Chondrocyte (in vitro differentiated cells): Measurements from ENCODE around the gene TGFB3. TPM values are rescaled to one million over a fixed set of nuclear protein-coding genes. Genes with fewer than 3 reads are reported as not detected.

Source experiments
- DNase-seq: peaks from one replicate; pipeline ENCODE4 v3.0.0; 2021; ENCODE audit warnings: mixed read lengths, low spot score
- H3K27ac Mint-ChIP-seq: one replicate; pipeline ENCODE4 v1.8.0; 2021; ENCODE audit warnings: mild to moderate bottlenecking, moderate library complexity, mixed read lengths; ENCODE audit not compliant: unreplicated experiment
- H3K27me3 Mint-ChIP-seq: 2 replicates; pipeline ENCODE4 v1.8.0; 2021; ENCODE audit warnings: low read depth, mixed read lengths
- H3K36me3 Mint-ChIP-seq: 2 replicates; pipeline ENCODE4 v1.8.0; 2021; ENCODE audit warnings: low read depth, mixed read lengths
- H3K4me1 Mint-ChIP-seq: 2 replicates; pipeline ENCODE4 v1.8.0; 2021; ENCODE audit warnings: low read depth, mild to moderate bottlenecking, mixed read lengths
- H3K4me3 Mint-ChIP-seq: one replicate; pipeline ENCODE4 v1.8.0; 2021; ENCODE audit warnings: mild to moderate bottlenecking, moderate library complexity, mixed read lengths; ENCODE audit not compliant: unreplicated experiment
- H3K9me3 Mint-ChIP-seq: 2 replicates; pipeline ENCODE4 v1.8.0; 2021; ENCODE audit warnings: low read depth, mixed read lengths
- CTCF ChIP-seq: fragments of 200-600 bp; sonication (generic); IDR thresholded peaks from 2 replicates; pipeline ENCODE4 v1.5.0; 2021; ENCODE audit warnings: antibody characterized with exemption, mild to moderate bottlenecking, moderate library complexity
- total RNA-seq: library from RNA; stranded (reverse); gene quantifications from 3 replicates; pipeline ENCODE4 v1.2.1, GENCODE V29; 2021

Gene TGFB3
- total RNA-seq, 1 donor from 2014 or later, result 200 TPM

GRCh38 chr14:75960231-75960630 is 21.6 kb downstream of the TGFB3 start:
- H3K4me3 Mint-ChIP-seq, result no peak overlapping the region

GRCh38 chr14:75959031-75959430 is 22.8 kb downstream of the TGFB3 start:
- no peak for TF ChIP-seq CTCF
- DNase-seq, result no peak
- Mint-ChIP-seq H3K27ac (peak overlapping the region; percentile 45), H3K4me3 (no peak overlapping the region), H3K27me3 (no peaks in the 10 kb centered on the region), H3K4me1 (peaks cover 12% of the 10 kb centered on the region), H3K9me3 (no peaks in the 10 kb centered on the region), H3K36me3 (peaks cover 47% of the 10 kb centered on the region)

More at GRCh38 chr14:75960231-75960630, 21.6 kb downstream of the TGFB3 start:
- no peak for DNase-seq
- Mint-ChIP-seq H3K27ac (peak overlapping the region; percentile 39), H3K27me3 (no peaks in the 10 kb centered on the region), H3K4me1 (peaks cover 12% of the 10 kb centered on the region), H3K9me3 (no peaks in the 10 kb centered on the region), H3K36me3 (peaks cover 54% of the 10 kb centered on the region)
- no peak for TF ChIP-seq CTCF

- TF ChIP-seq CTCF, result no peak
- Mint-ChIP-seq H3K4me1 (no peaks in the 10 kb centered on the region), H3K27me3 (no peaks in the 10 kb centered on the region), H3K27ac (no peak overlapping the region), H3K36me3 (peaks cover 4% of the 10 kb centered on the region), H3K4me3 (no peak overlapping the region), H3K9me3 (peaks cover 7% of the 10 kb centered on the region)
- DNase-seq, result no peak
Measured at GRCh38 chr14:75952489-75952888, 29.3 kb downstream of the TGFB3 start.

GRCh38 chr14:75946785-75947184 is 35.0 kb downstream of the TGFB3 start:
- no peak overlapping the region for H3K4me3 Mint-ChIP-seq
- H3K36me3 Mint-ChIP-seq, result no peaks in the 10 kb centered on the region
- H3K27me3 Mint-ChIP-seq, result no peaks in the 10 kb centered on the region
- no peak for TF ChIP-seq CTCF
- no peak overlapping the region for H3K27ac Mint-ChIP-seq
- H3K9me3 Mint-ChIP-seq, result no peaks in the 10 kb centered on the region
- peaks cover 13% of the 10 kb centered on the region for H3K4me1 Mint-ChIP-seq
- no peak for DNase-seq

GRCh38 chr14:75944607-75945241 is 37.1 kb downstream of the TGFB3 start:
- no peak for TF ChIP-seq CTCF
- Mint-ChIP-seq H3K9me3 (no peaks in the 10 kb centered on the region), H3K27ac (no peak overlapping the region), H3K27me3 (no peaks in the 10 kb centered on the region), H3K4me3 (no peak overlapping the region), H3K4me1 (peaks cover 20% of the 10 kb centered on the region), H3K36me3 (no peaks in the 10 kb centered on the region)
- DNase-seq, result no peak
